Hematopoietic multipotent progenitor cell treated with erythropoietin and hydrocortisone succinate and interleukin-3 and kit ligand, for 15 days (in vitro differentiated cells): ENCODE measurements around the gene IL25.
A peak's percentile ranks its signal among the peaks of the same experiment; 100 is the strongest.
"Not testable (repeated sequence)": the region's sequence is repeated elsewhere in the genome, so short reads cannot be mapped to it uniquely, and the experiment has no call there.

ENCODE experiments used
- DNase-seq: peaks from one replicate; pipeline ENCODE4 v3.0.0-alpha.2; 2015; ENCODE audit warnings: low spot score

IL25 gene

DNA sequence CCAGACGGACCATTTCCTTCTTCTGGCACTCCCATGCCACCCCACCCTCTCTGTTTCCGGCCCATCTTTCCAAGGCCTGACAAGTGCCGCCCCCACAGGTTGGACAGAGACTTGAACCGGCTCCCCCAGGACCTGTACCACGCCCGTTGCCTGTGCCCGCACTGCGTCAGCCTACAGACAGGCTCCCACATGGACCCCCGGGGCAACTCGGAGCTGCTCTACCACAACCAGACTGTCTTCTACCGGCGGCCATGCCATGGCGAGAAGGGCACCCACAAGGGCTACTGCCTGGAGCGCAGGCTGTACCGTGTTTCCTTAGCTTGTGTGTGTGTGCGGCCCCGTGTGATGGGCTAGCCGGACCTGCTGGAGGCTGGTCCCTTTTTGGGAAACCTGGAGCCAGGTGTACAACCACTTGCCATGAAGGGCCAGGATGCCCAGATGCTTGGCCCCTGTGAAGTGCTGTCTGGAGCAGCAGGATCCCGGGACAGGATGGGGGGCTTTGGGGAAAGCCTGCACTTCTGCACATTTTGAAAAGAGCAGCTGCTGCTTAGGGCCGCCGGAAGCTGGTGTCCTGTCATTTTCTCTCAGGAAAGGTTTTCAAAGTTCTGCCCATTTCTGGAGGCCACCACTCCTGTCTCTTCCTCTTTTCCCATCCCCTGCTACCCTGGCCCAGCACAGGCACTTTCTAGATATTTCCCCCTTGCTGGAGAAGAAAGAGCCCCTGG lies 3.1 kb downstream of the IL25 start:
- DNase-seq: no peak

GRCh38 chr14:23376482-23377197 lies 4.0 kb downstream of the IL25 start, which contains the start of gene CMTM5:
TSS of gene CMTM5 (plus strand) at chr14:23377046. CDS start at chr14:23377252, 206 bp downstream.
- DNase-seq: no peak

GRCh38 chr14:23377198-23377550 lies 4.6 kb downstream of the IL25 start:
- DNase-seq: no peak

GRCh38 chr14:23377573-23378563 lies 5.3 kb downstream of the IL25 start:
- no peak for DNase-seq

DNA sequence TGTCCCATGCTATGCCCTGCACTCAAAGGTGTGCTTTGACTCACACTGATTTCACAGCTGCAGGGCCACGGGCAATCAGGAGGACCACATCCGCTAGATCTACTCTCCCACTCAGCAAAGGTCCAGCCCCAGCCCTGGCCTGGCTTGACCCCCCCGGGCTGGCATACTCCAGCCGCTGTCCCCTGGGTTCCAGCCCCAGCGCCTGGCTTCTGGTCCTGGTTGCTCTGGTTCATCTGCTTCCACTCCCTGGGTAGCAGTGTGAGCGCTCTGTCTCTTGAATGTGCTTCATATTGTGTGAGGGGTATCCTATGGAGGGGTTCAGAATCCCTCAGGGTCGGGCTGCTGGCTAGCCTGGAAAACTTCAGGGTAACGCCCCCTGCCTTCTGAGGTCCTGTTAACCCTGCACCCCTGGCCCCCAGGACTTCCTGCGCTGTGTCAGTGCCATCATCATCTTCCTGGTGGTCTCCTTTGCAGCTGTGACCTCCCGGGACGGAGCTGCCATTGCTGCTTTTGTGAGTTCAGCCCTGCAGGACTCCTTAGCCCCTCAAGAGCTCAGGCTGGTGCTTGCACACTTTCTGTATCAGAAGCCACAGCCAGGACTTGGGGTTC lies 6.1 kb downstream of the IL25 start:
- DNase-seq: no peak

GRCh38 chr14:23379366-23380196 lies 7.0 kb downstream of the IL25 start:
- peak; percentile 71 for DNase-seq

DNA sequence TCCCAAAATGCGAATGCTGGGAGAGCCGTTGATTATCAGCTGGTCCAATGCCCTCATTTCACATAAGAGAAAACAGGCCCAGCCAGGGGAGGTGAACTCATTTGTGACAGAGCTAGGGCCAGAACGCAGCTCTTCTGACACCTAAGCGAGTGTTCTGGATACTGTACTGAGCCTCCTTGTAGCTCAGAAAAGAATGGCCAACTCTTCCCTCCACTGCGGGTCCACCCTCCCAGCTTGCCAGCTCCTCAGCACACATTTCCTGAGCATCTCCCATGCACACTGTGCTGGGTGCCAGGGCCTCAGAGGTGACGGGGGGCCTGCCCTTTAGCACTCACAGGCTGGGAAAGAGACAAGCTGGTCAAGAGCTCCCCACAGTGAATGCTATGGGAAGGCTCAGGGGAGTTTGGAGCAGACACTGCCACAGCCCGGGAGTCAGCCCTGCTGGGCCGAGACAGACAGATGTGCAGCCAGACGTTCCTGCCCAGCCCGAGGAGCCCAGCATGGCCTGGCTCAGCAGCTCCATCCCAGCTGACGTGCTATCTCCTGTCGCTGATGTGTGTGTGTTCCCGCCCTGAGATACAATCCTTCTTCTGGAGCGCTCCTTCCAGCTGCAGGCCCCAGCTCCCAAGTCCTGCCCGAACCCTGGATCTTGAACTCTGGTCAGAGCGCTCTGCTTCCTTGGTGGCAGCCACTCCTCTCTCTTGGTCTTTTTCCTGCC lies 7.7 kb downstream of the IL25 start:
- DNase-seq: no peak

DNA sequence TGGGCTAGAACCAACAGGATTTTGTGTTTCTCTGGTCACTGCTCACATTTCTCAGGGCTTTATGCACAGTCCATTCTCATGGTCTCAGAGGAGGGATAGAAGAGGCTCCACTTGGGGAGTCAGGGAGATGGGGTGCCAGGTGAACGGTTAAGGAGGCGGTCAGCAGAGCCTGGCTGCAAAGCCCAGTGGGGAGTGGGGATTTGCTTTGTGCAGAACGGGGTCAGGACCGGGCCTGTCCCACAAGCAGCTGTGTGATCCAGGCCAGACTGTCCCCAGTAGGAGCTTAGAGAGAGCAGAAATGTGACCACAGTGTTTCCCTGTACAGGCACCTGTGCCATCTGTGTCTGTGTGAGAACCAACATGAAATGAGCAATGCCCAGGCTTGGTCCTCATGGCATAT lies 8.4 kb downstream of the IL25 start:
- no peak for DNase-seq

DNA sequence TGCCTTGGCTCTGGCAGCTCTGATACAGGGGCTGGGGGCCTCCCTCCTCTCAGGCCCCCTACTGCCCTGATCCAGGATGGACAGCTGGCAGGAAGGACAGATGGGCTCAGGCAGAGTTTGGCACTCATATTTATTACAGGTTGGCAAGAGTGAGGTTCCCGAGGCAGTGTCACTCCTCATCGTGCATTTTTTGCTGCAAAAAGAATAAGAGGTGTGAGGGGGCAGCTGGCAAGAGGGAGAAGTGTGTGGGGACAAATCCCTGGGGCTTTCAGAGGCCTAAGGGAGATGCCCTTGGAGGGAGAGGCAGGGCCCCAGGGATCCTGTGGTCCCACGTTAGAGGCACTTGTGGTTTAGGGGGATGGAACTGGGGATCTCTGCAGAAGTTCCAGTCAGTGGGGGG lies 9.3 kb downstream of the IL25 start:
- DNase-seq: no peak

- DNase-seq: no peak
Measured at GRCh38 chr14:23382276-23382675, 9.7 kb downstream of the IL25 start.

- DNase-seq: no peak
Measured at GRCh38 chr14:23382731-23383440, 10.3 kb downstream of the IL25 start.

DNA sequence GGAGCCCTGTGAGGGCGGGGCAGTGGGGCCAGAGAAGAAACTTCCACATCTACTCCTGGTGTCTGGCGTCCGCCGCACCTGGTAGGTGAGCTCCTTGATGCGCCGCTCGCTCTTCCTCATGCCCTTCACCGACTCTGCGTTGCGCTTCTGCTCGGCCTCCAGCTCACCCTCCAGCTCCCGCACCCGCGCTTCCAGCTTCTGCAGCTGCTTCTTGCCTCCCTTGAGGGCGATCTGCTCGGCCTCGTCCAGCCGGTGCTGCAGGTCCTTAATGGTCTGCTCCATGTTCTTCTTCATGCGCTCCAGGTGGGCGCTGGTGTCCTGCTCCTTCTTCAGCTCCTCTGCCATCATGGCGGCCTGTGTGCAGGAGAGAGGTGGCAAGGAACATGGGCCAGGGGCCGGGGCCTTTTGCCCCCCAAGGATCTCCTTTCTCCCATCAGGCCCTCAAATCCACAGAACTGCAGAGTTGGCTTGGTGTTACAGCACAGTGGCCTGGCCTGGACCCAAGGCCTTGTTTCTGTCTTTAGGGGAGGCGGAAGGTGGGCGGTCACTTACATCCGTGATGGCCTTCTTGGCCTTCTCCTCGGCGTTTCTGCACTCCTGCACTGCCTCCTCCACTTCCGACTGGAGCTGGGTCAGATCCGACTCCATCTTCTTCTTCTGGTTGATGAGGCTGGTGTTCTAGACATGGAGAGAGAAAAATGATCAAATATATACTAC lies 11.9 kb downstream of the IL25 start:
- no peak for DNase-seq

- no peak for DNase-seq
Measured at GRCh38 chr14:23385244-23385641, 12.6 kb downstream of the IL25 start.

DNA sequence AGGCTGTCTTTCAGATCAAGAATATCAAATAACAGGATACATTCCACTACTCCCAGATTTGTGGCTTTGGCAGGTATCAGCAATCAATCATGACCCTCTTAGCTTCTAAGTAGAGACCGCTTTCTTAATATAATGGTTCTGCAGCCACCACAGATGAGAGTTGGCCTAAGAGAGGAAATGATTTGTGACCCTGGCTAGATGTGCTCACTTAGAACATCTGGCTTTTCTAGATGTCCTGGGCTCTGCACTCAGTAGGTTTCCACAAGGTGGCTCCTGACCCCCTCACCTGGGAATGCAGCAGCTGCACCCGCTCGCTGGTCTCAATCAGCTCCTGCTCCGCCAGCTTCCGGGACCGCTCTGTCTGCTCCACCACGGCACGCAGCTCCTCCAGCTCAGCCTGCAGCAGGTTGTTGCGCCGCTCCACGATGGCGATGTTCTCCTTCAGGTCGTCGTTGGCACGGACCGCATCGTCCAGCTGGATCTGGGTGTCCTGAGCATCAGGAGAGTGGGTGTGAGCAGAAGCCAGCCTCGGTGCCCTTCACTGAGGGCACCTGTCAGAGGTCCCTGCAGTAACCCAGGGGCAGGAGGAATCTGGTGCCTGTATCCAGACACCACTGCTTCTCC lies 13.1 kb downstream of the IL25 start:
- DNase-seq: no peak

DNA sequence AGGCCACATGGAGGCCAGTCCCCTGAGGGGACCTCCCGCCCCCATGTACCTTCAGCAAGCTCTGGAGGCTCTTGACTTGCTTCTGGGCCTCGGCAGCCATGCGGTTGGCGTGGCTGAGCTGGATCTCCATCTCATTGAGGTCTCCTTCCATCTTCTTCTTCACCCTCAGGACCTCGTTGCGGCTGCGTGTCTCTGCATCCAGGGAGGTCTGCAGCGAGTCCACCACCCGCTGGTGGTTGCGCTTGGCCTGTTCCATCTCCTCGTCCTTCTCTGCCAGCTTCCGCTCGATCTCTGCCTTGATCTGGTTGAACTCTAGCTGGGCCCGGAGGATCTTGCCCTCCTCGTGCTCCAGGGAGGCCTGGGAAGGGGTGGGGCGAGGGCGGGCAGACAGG lies 13.7 kb downstream of the IL25 start:
- DNase-seq: not testable (repeated sequence)

GRCh38 chr14:23386999-23387398 lies 14.4 kb downstream of the IL25 start:
- no peak for DNase-seq

- no peak for DNase-seq
Measured at GRCh38 chr14:23387916-23388882, 15.6 kb downstream of the IL25 start.

GRCh38 chr14:23388996-23389395 lies 16.4 kb downstream of the IL25 start:
- no peak for DNase-seq
